ENCODE data around the gene TIE1. TPM values are rescaled to one million over a fixed set of nuclear protein-coding genes. Genes with fewer than 3 reads are reported as not detected.

Gene TIE1
- not detected for total RNA-seq

- Mint-ChIP-seq H3K27me3 (no peaks in the 10 kb centered on the region), H3K4me3 (no peak within 1 kb of the TSS), H3K36me3 (no peaks in the 10 kb centered on the region), H3K9me3 (no peaks in the 10 kb centered on the region), H3K4me1 (ENCODE audit: low read depth) (peaks cover 6% of the 10 kb centered on the region), H3K27ac (no peak within 1 kb of the TSS)
- ChIA-PET CTCF (no interaction called here), POLR2A (no interaction called here)
- DNase-seq, result no peak
- intact Hi-C loops (cut with micrococcal nuclease), result no loop called here
These were observed at the start of gene TIE1 for GRCh38 chr1:43300378-43301094. Gene TIE1 (plus strand): TSS chr1:43300982. CDS start chr1:43301072, 90 bp downstream.

DNA sequence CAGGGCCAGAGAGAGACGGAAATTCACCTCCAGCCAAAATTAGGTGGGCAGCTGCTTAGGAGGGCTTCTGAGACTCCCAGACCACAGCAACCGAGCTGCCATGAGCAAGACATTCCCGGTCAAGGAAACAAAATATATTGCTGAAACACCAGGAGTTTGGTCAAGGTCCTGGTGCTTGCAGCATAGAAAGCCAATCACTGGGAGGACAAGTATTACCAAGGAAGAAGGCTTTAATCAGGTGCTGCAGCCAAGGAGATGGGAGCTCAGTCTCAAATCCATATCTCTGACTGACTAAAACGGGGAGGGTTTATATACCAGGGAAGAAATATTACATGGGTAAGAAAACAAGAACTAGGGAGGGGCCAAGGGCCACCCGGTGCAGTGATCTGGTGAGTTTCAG is 49.8 kb upstream of the TIE1 start:
- no peaks in the 10 kb centered on the region for H3K4me1 Mint-ChIP-seq (ENCODE audit: low read depth)
- no peaks in the 10 kb centered on the region for H3K36me3 Mint-ChIP-seq
- H3K4me3 Mint-ChIP-seq, result no peak overlapping the region
- POLR2A ChIA-PET, result no interaction called here
- peaks cover 9% of the 10 kb centered on the region for H3K27me3 Mint-ChIP-seq
- H3K27ac Mint-ChIP-seq, result no peak overlapping the region
- no peak for DNase-seq
- intact Hi-C loops (cut with micrococcal nuclease), result no loop called here
- CTCF ChIA-PET, result no interaction called here
- peaks cover 4% of the 10 kb centered on the region for H3K9me3 Mint-ChIP-seq

- DNase-seq, result no peak
- Mint-ChIP-seq H3K27ac (no peak overlapping the region), H3K27me3 (peaks cover 12% of the 10 kb centered on the region), H3K4me3 (no peak overlapping the region), H3K4me1 (ENCODE audit: low read depth) (no peaks in the 10 kb centered on the region), H3K36me3 (no peaks in the 10 kb centered on the region), H3K9me3 (peaks cover under 1% of the 10 kb centered on the region)
- ChIA-PET CTCF (no interaction called here), POLR2A (no interaction called here)
- intact Hi-C loops (cut with micrococcal nuclease), result no loop called here
These were observed 48.6 kb upstream of the TIE1 start for GRCh38 chr1:43252225-43252624.

GRCh38 chr1:43253173-43253572 is 47.6 kb upstream of the TIE1 start:
- Mint-ChIP-seq H3K27ac (no peak overlapping the region), H3K27me3 (peaks cover 10% of the 10 kb centered on the region), H3K4me1 (ENCODE audit: low read depth) (no peaks in the 10 kb centered on the region), H3K36me3 (no peaks in the 10 kb centered on the region), H3K4me3 (no peak overlapping the region), H3K9me3 (no peaks in the 10 kb centered on the region)
- CTCF ChIA-PET, result no interaction called here
- POLR2A ChIA-PET, result no interaction called here
- intact Hi-C loops (cut with micrococcal nuclease), result no loop called here
- DNase-seq, result no peak

- CTCF ChIA-PET, result no interaction called here
These were observed 46.9 kb upstream of the TIE1 start for GRCh38 chr1:43253876-43254275.

GRCh38 chr1:43255438-43256210 is 45.2 kb upstream of the TIE1 start:
- H3K4me3 Mint-ChIP-seq, result no peak overlapping the region
- intact Hi-C loops (cut with micrococcal nuclease), result no loop called here
- DNase-seq, result no peak
- no peaks in the 10 kb centered on the region for H3K9me3 Mint-ChIP-seq
- peaks cover 3% of the 10 kb centered on the region for H3K27me3 Mint-ChIP-seq
- ChIA-PET CTCF (no interaction called here), POLR2A (no interaction called here)
- no peaks in the 10 kb centered on the region for H3K36me3 Mint-ChIP-seq
- no peak overlapping the region for H3K27ac Mint-ChIP-seq
- no peaks in the 10 kb centered on the region for H3K4me1 Mint-ChIP-seq (ENCODE audit: low read depth)

More at GRCh38 chr1:43253876-43254275, 46.9 kb upstream of the TIE1 start:
- Mint-ChIP-seq H3K4me3 (no peak overlapping the region), H3K36me3 (no peaks in the 10 kb centered on the region), H3K4me1 (ENCODE audit: low read depth) (no peaks in the 10 kb centered on the region), H3K27me3 (peaks cover 10% of the 10 kb centered on the region), H3K9me3 (no peaks in the 10 kb centered on the region), H3K27ac (no peak overlapping the region)
- POLR2A ChIA-PET, result no interaction called here
- no peak for DNase-seq
- intact Hi-C loops (cut with micrococcal nuclease), result no loop called here

DNA sequence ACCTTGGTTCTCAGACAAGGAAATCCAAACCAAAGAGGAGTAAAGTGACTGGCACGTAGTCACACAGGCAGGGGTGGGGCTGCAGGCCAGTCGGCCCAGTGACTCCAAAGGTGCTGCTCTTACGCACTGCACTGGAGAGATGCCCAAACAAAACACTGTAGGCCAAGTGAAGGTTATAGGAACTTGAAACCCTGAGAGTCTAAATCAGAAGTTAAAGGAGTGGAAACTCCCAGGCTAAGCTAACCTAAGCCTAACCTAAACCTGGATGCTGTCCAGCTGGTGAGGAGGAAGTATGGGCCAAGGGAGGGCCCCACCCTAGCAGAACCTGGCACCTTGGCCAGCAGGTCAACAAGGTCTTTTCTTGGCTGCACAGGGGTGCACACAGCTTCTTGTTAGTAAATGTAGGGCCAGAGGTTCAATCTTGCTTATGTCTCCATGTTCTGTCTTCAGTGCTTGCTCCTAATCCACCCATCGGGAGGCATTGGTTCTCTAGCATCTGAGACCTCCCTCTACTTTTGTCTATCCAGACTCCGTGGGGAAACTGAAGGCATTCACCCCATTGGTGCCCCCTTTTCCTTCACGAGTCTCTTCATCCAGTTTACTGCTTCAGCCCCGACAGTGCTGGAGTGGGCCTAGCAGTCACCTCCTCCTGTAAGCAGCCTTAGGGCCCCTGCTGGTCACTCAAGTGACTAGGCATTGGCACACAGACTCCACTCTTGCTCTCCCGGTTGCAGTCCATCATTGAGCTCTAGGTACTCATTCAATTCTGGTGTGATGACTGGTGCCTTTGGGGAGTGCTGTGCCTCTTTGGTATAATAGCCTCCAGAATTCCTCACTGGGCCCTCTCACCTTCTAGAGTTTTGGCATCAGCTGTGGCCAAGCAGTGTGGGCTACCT is 43.9 kb upstream of the TIE1 start:
- Mint-ChIP-seq H3K27ac (no peak overlapping the region), H3K27me3 (peaks cover 3% of the 10 kb centered on the region), H3K36me3 (no peaks in the 10 kb centered on the region), H3K4me3 (no peak overlapping the region), H3K9me3 (no peaks in the 10 kb centered on the region), H3K4me1 (ENCODE audit: low read depth) (no peaks in the 10 kb centered on the region)
- ChIA-PET CTCF (no interaction called here), POLR2A (no interaction called here)
- intact Hi-C loops (cut with micrococcal nuclease), result no loop called here
- no peak for DNase-seq

DNA sequence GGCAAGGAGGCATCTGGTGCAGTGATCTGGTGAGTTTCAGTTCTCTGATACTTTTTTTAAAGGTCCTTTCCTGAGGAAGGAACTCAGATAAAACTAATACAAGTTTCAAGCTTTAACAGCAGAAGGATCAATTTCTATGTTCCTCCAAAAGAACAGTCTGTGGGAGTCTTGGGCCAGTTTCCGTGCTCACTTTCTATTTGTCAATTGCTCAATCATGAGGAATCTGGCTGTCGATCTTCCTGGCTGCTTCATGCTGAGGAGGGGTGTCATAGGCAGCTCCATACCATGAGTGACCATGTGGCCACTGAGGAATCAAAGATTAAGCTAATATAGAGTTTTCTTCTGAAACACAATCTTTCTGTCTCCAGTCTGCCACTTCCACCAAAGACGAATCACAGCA is 42.4 kb upstream of the TIE1 start:
- no peak for DNase-seq
- ChIA-PET CTCF (no interaction called here), POLR2A (no interaction called here)
- Mint-ChIP-seq H3K27ac (no peak overlapping the region), H3K4me1 (ENCODE audit: low read depth) (no peaks in the 10 kb centered on the region), H3K9me3 (peaks cover 4% of the 10 kb centered on the region), H3K36me3 (no peaks in the 10 kb centered on the region), H3K4me3 (no peak overlapping the region), H3K27me3 (peaks cover 3% of the 10 kb centered on the region)
- intact Hi-C loops (cut with micrococcal nuclease), result no loop called here

DNA sequence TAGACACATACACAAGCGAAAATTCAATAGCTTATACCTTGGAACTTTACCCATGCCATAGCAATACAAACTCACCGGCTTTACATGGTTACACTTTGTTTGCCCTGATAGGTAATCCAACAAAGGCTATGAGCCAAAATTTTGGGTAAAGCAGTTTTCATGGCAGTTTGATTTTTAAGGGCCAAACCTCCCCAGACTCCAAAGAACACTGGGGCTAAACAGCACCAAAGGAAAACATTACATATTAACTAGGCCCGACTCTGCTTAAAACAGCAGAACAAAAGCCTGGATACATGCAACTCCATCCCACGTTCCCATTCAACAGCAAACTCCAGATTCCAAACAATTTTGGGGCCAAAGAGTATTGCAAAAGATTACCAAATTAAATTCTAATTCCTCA is 35.4 kb upstream of the TIE1 start:
- Mint-ChIP-seq H3K4me1 (ENCODE audit: low read depth) (peaks cover under 1% of the 10 kb centered on the region), H3K4me3 (no peak overlapping the region), H3K27me3 (peaks cover 2% of the 10 kb centered on the region), H3K27ac (no peak overlapping the region), H3K36me3 (no peaks in the 10 kb centered on the region), H3K9me3 (peaks cover 7% of the 10 kb centered on the region)
- ChIA-PET POLR2A (no interaction called here), CTCF (interaction anchor here (0.6 kb wide), 1 partner anchor 37 kb away, joined by 3 read pairs; no protein-coding TSS in a partner anchor)
- DNase-seq, result no peak
- intact Hi-C loops (cut with micrococcal nuclease), result no loop called here

GRCh38 chr1:43266881-43267280 is 33.9 kb upstream of the TIE1 start:
- Mint-ChIP-seq H3K27me3 (peaks cover 5% of the 10 kb centered on the region), H3K4me1 (ENCODE audit: low read depth) (peaks cover 8% of the 10 kb centered on the region), H3K9me3 (peaks cover 7% of the 10 kb centered on the region), H3K36me3 (no peaks in the 10 kb centered on the region), H3K4me3 (no peak overlapping the region), H3K27ac (no peak overlapping the region)
- CTCF ChIA-PET, result no interaction called here
- POLR2A ChIA-PET, result no interaction called here
- intact Hi-C loops (cut with micrococcal nuclease), result no loop called here
- no peak for DNase-seq

DNA sequence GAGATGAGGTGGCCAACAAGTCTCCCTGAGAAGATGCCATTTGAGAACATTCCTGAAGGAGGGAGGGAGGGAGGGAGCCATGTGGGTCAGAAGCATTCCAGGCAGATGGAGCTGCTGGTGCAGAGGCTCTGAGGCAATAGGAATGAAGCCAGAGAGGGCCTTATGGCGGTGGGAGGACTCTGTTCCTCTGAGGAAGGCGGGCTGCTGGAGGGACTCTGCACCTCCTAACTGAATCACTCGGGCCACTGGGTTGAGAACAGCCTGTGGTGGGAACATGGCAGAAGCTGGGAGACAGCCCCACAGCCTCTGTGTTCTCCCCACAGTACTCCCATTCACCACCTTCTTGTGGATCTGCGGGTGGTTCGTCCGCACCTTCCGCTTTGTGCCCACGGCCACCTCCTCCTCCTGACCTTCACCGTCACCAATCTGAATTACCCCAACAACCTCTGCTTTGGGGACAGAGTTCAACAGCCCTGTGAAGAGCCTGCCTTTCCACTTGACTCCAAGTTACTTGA is 33.4 kb upstream of the TIE1 start:
- intact Hi-C loops (cut with micrococcal nuclease), result no loop called here
- Mint-ChIP-seq H3K27ac (no peak overlapping the region), H3K36me3 (no peaks in the 10 kb centered on the region), H3K9me3 (peaks cover 7% of the 10 kb centered on the region), H3K4me3 (no peak overlapping the region), H3K4me1 (ENCODE audit: low read depth) (peaks cover 8% of the 10 kb centered on the region), H3K27me3 (peaks cover 5% of the 10 kb centered on the region)
- no peak for DNase-seq
- POLR2A ChIA-PET, result no interaction called here
- CTCF ChIA-PET, result no interaction called here

- intact Hi-C loops (cut with micrococcal nuclease), result no loop called here
- no peak overlapping the region for H3K27ac Mint-ChIP-seq
- H3K27me3 Mint-ChIP-seq, result peaks cover 5% of the 10 kb centered on the region
These were observed 32.9 kb upstream of the TIE1 start for GRCh38 chr1:43267818-43268425.

More at GRCh38 chr1:43267818-43268425, 32.9 kb upstream of the TIE1 start:
- peaks cover 8% of the 10 kb centered on the region for H3K4me1 Mint-ChIP-seq (ENCODE audit: low read depth)
- DNase-seq, result no peak
- ChIA-PET CTCF (no interaction called here), POLR2A (no interaction called here)
- H3K4me3 Mint-ChIP-seq, result no peak overlapping the region
- H3K36me3 Mint-ChIP-seq, result no peaks in the 10 kb centered on the region
- H3K9me3 Mint-ChIP-seq, result peaks cover 4% of the 10 kb centered on the region

All from activated CD4-positive, alpha-beta memory T cell treated with anti-CD3 and anti-CD28 coated beads for 36 hours (primary cell).